Measurements from ENCODE around the gene DYNAP.

DYNAP gene

GRCh38 chr18:54590945-54591344, at the start of gene DYNAP:
Gene DYNAP, plus strand, starts transcription at chr18:54591245. Its CDS starts 38 bp downstream, at chr18:54591283.
- no peak for DNase-seq (ENCODE audit: low spot score)

GRCh38 chr18:54551590-54551989, 39.5 kb upstream of the DYNAP start:
- DNase-seq (ENCODE audit: low spot score): no peak

GRCh38 chr18:54555286-54555685, 35.8 kb upstream of the DYNAP start:
- no peak for DNase-seq (ENCODE audit: low spot score)

- no peak for DNase-seq (ENCODE audit: low spot score)
These were observed 35.0 kb upstream of the DYNAP start for GRCh38 chr18:54555996-54556395.

- DNase-seq (ENCODE audit: low spot score): no peak
These were observed 33.1 kb upstream of the DYNAP start for GRCh38 chr18:54557958-54558357.

- peak; percentile 28 for DNase-seq (ENCODE audit: low spot score)
These were observed 32.1 kb upstream of the DYNAP start for GRCh38 chr18:54558609-54559585.

GRCh38 chr18:54561706-54562267, 29.3 kb upstream of the DYNAP start:
- DNase-seq (ENCODE audit: low spot score): no peak

- no peak for DNase-seq (ENCODE audit: low spot score)
These were observed 10.8 kb upstream of the DYNAP start for GRCh38 chr18:54580202-54580729.

GRCh38 chr18:54584065-54584464, 7.0 kb upstream of the DYNAP start:
- DNase-seq (ENCODE audit: low spot score): no peak

- DNase-seq (ENCODE audit: low spot score): no peak
These were observed 5.3 kb upstream of the DYNAP start for GRCh38 chr18:54585743-54586142.

GRCh38 chr18:54604211-54604610, 13.2 kb downstream of the DYNAP start:
- DNase-seq (ENCODE audit: low spot score): no peak

GRCh38 chr18:54606835-54607212, 15.8 kb downstream of the DYNAP start:
- no peak for DNase-seq (ENCODE audit: low spot score)

- DNase-seq (ENCODE audit: low spot score): no peak
These were observed 16.4 kb downstream of the DYNAP start for GRCh38 chr18:54607213-54608027.

- no peak for DNase-seq (ENCODE audit: low spot score)
These were observed 17.1 kb downstream of the DYNAP start for GRCh38 chr18:54608028-54608642.

GRCh38 chr18:54611816-54612215, 20.8 kb downstream of the DYNAP start:
- DNase-seq (ENCODE audit: low spot score): no peak

GRCh38 chr18:54612237-54612636, 21.2 kb downstream of the DYNAP start:
- DNase-seq (ENCODE audit: low spot score): no peak

GRCh38 chr18:54613174-54613573, 22.1 kb downstream of the DYNAP start:
- DNase-seq (ENCODE audit: low spot score): no peak

- no peak for DNase-seq (ENCODE audit: low spot score)
These were observed 25.3 kb downstream of the DYNAP start for GRCh38 chr18:54616220-54616848.

GRCh38 chr18:54622084-54622483, 31.0 kb downstream of the DYNAP start:
- no peak for DNase-seq (ENCODE audit: low spot score)

- no peak for DNase-seq (ENCODE audit: low spot score)
These were observed 35.7 kb downstream of the DYNAP start for GRCh38 chr18:54626779-54627178.

GRCh38 chr18:54630963-54631362, 39.9 kb downstream of the DYNAP start:
- DNase-seq (ENCODE audit: low spot score): no peak

All from cerebellar cortex (tissue), 1 donor.